Vagina (tissue), 2 donors: ENCODE results near the gene PHKA1. TPM values are rescaled to one million over a fixed set of nuclear protein-coding genes. Genes with fewer than 3 reads are reported as not detected.
"Not testable (repeated sequence)": the region's sequence is repeated elsewhere in the genome, so short reads cannot be mapped to it uniquely, and the experiment has no call there.

Experiments
- DNase-seq, 2 donors: peaks; one replicate each; pipeline ENCODE4 v3.0.0-alpha.2; 2017; ENCODE audit errors: extremely low spot score in 2 of 2
- H3K27ac ChIP-seq: fragments of 200-600 bp; sonication (generic); one replicate; pipeline ENCODE4 v1.5.1; 2019
- H3K27me3 ChIP-seq: fragments of 200-600 bp; sonication (generic); one replicate; pipeline ENCODE4 v1.5.1; 2019
- H3K36me3 ChIP-seq, 2 donors: fragments of 200-600 bp; sonication (generic); one replicate each; pipeline ENCODE4 v1.5.1; 2017 to 2019
- H3K4me1 ChIP-seq: fragments of 200-600 bp; sonication (generic); one replicate; pipeline ENCODE4 v1.5.1; 2019
- H3K4me3 ChIP-seq, 2 donors: fragments of 200-600 bp; sonication (generic); 1 replicate in 1 of 2; 2 replicates in 1 of 2; pipeline ENCODE4 v1.5.1; 2016 to 2019
- H3K9me3 ChIP-seq: fragments of 200-600 bp; sonication (generic); one replicate; pipeline ENCODE4 v1.5.1; 2019
- CTCF ChIP-seq, 3 experiments: fragments of 450-650 bp in 2 of 3; fragments of 200-600 bp in 1 of 3; sonication (generic) in 1 of 3; IDR thresholded peaks; one replicate each; pipeline ENCODE4 v1.5.1; 2017 to 2019; ENCODE audit warnings: antibody characterized with exemption in 3 of 3, mild to moderate bottlenecking in 2 of 3, moderate library complexity in 2 of 3
- POLR2A ChIP-seq, 2 donors: fragments of 450-650 bp; IDR thresholded peaks; one replicate each; pipeline ENCODE4 v1.6.1; 2017; ENCODE audit warnings: antibody characterized with exemption in 2 of 2, mild to moderate bottlenecking in 2 of 2, moderate library complexity in 2 of 2
- POLR2AphosphoS5 ChIP-seq, 2 donors: sonication (generic); formaldehyde crosslinking; IDR thresholded peaks; one replicate each; pipeline ENCODE4 v1.9.0; 2017; ENCODE audit warnings: antibody characterized with exemption in 2 of 2, mild to moderate bottlenecking in 2 of 2, low read depth in 1 of 2; ENCODE audit not compliant: insufficient read depth in 1 of 2
- intact Hi-C: fragments of 100-400 bp; cut with DNase I; formaldehyde crosslinking; loops from one replicate; pipeline ENCODE4 v1.15.1; 2023
- total RNA-seq: library from RNA; depleted of rRNA; stranded (reverse); fragments of >200 nt; gene quantifications from one replicate; pipeline ENCODE4 v1.2.3, GENCODE V29; 2016

Gene PHKA1
- 5.2 TPM for total RNA-seq

GRCh38 chrX:72713599-72714477, at the start of gene PHKA1:
TSS of gene PHKA1 (minus strand) at chrX:72714306. CDS start at chrX:72713880, 426 bp downstream.
- H3K4me1 ChIP-seq, H3K36me3 ChIP-seq, intact Hi-C loops, H3K9me3 ChIP-seq, H3K27me3 ChIP-seq, DNase-seq: not testable (repeated sequence)
- Histone ChIP-seq H3K4me3 (peak within 1 kb of the TSS; percentile 39 to 48), H3K27ac (peak within 1 kb of the TSS; percentile 74)

DNA sequence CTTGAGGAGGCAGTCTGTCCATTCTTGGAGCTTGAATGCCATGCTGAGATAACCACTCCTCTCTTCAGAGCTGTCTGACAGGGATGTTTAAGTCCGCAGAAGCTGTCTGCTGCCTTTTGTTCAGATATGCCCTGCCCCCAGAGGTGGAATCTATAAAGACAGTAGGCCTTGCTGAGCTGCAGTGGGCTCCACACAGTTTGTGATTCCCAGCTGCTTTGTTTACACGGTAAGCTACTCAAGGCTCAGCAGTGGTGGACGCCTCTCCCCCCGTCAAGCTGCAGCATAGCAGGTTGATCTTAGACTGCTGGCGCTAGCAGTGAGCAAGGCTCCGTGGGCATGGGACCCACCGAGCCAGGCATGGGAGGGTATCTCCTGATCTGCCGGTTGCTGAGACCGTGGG, 46.3 kb upstream of the PHKA1 start:
- H3K4me1 ChIP-seq, DNase-seq, intact Hi-C loops, H3K27ac ChIP-seq, H3K27me3 ChIP-seq, H3K9me3 ChIP-seq, H3K36me3 ChIP-seq, H3K4me3 ChIP-seq: not testable (repeated sequence)

DNA sequence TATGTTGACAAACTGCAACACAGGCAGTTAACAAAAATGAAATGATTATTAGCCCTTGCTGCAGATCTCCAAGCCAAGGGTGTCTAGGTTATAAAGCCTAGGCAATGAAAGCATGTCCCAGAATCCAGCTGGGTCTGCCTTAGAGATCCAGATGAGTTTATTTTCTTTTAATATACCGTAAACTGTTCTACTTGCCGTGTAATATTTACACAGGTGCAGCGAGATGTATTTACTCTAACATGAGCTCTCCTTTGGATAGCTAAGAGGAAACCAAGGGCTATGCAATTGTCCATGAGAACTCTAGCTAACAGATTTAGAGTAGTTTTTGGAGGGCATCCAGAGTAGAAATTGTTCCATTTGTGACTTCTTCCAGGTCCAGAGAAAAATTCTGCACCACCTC, 34.4 kb upstream of the PHKA1 start:
- H3K36me3 ChIP-seq, H3K27me3 ChIP-seq, H3K9me3 ChIP-seq, DNase-seq, H3K27ac ChIP-seq, intact Hi-C loops, H3K4me1 ChIP-seq, H3K4me3 ChIP-seq: not testable (repeated sequence)

GRCh38 chrX:72745546-72745945, 31.4 kb upstream of the PHKA1 start:
- H3K9me3 ChIP-seq, H3K4me1 ChIP-seq, H3K36me3 ChIP-seq, H3K27me3 ChIP-seq, intact Hi-C loops, H3K4me3 ChIP-seq, DNase-seq, H3K27ac ChIP-seq: not testable (repeated sequence)

- Histone ChIP-seq H3K27ac (no peak overlapping the region), H3K4me3 (no peak overlapping the region), H3K36me3 (no peaks in the 10 kb centered on the region), H3K4me1 (no peaks in the 10 kb centered on the region), H3K27me3 (no peaks in the 10 kb centered on the region), H3K9me3 (no peaks in the 10 kb centered on the region)
- no peak for TF ChIP-seq POLR2AphosphoS5 (IDR thresholded peaks at IDR 0.05; ENCODE audit: insufficient read depth in 1 of 2, low read depth in 1 of 2)
- TF ChIP-seq CTCF (IDR thresholded peaks at IDR 0.05) = no peak
- no peak for TF ChIP-seq POLR2A (IDR thresholded peaks at IDR 0.05)
- intact Hi-C loops = no loop called here
- no peak for DNase-seq
Measured at GRCh38 chrX:72735561-72735960, 21.5 kb upstream of the PHKA1 start.

- H3K36me3 ChIP-seq, H3K27me3 ChIP-seq, H3K4me3 ChIP-seq, H3K9me3 ChIP-seq, H3K4me1 ChIP-seq, DNase-seq, intact Hi-C loops, H3K27ac ChIP-seq: not testable (repeated sequence)
Measured at GRCh38 chrX:72733636-72734035, 19.5 kb upstream of the PHKA1 start.

- Histone ChIP-seq H3K4me3 (no peak overlapping the region), H3K9me3 (no peaks in the 10 kb centered on the region), H3K27me3 (no peaks in the 10 kb centered on the region), H3K36me3 (no peaks in the 10 kb centered on the region), H3K27ac (no peak overlapping the region), H3K4me1 (no peaks in the 10 kb centered on the region)
- no peak for DNase-seq
- TF ChIP-seq POLR2AphosphoS5 (IDR thresholded peaks at IDR 0.05; ENCODE audit: insufficient read depth in 1 of 2, low read depth in 1 of 2) = no peak
- no peak for TF ChIP-seq CTCF (IDR thresholded peaks at IDR 0.05)
- no peak for TF ChIP-seq POLR2A (IDR thresholded peaks at IDR 0.05)
- intact Hi-C loops = no loop called here
Measured at GRCh38 chrX:72727846-72728245, 13.7 kb upstream of the PHKA1 start.
